Posterior cingulate gyrus (tissue), 11 donors: ENCODE measurements around the gene ATL3.
"Not testable (repeated sequence)": the region's sequence is repeated elsewhere in the genome, so short reads cannot be mapped to it uniquely, and the experiment has no call there.

Experiments used
- DNase-seq, 10 donors: peaks; one replicate each; pipeline versions ENCODE4 v3.0.0 to v3.0.0-alpha.2; 2020 to 2021; ENCODE audit warnings: mixed read lengths in 3 of 10
- intact Hi-C: fragments of 100-400 bp; cut with DNase I; formaldehyde crosslinking; loops from one replicate; pipeline ENCODE4 v1.15.1; 2023

Gene ATL3

DNA sequence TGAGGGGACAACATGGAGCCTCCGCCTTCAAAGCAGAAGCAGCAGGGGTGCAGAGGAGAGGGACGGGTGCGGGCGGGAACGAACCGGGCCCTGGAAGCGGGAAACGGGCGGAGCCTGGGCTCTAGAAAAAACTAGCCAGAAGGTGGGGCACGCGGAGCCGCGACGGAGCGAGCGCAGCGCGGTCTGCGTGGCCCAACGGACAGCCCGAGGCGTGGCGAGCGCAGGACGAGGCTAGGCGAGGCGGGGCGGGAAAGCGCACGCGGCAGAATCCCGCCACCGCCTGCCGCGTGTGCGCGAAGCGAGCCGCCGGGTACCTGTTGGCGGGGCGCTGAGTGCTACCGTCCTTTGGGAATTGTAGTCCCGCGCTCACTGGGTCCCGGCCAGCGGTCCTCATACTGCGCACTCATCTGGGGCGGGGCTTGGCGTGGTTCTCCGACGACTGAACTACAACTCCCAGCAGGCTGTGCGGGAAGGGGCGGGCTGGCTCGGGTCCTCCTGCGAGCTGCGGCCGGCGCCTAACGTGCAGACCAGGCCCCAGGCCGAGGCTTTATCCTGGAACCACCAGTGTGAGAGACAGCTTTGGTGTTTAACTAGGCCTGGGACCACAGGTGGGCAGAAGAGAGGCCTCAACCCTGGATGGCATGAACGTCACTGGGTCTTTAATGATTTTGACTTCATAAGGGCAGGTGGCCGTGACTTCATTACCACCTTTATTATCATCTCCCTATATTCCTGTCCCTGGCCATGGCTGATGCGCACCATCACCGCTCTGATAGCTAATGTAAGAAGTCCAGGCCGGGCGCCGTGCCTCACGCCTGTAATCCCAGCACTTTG is at the start of gene ATL3:
Gene ATL3 (minus strand): TSS at position 55 of the 834 bp plus-strand sequence. CDS start 41 bp downstream, at position 14.
- intact Hi-C loops = loop anchor here (1.0 to 2.0 kb wide), 2 partner anchors 10 to 67 kb away; partner anchors contain the start of gene RTN3
- DNase-seq = peak; percentile 96 to 99 (median 98)

GRCh38 chr11:63720611-63721010 is 49.4 kb upstream of the ATL3 start:
- DNase-seq = no peak
- intact Hi-C loops = no loop called here

DNA sequence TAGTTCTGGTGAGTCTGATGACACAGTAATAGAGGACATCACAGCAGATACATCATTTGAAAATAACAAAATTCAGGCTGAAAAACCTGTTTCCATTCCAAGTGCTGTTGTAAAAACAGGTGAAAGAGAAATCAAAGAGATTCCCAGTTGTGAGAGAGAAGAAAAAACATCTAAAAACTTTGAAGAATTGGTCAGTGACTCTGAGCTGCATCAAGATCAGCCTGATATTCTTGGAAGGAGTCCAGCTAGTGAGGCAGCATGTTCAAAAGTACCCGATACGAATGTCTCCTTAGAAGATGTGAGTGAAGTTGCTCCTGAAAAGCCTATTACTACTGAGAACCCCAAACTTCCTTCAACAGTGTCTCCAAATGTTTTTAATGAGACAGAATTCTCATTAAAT is 48.8 kb upstream of the ATL3 start:
- DNase-seq = no peak
- intact Hi-C loops = no loop called here

DNA sequence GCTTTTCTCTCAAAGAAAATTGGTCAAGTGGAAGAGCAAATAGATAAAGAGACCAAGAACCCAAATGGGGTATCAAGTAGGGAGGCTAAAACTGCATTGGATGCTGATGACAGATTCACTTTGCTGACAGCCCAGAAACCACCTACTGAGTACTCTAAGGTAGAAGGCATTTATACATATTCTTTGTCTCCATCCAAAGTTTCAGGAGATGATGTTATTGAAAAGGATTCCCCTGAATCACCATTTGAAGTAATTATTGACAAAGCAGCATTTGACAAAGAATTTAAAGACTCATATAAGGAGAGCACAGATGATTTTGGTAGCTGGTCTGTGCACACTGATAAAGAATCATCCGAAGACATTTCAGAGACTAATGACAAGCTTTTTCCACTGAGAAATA is 47.8 kb upstream of the ATL3 start:
- DNase-seq = no peak

DNA sequence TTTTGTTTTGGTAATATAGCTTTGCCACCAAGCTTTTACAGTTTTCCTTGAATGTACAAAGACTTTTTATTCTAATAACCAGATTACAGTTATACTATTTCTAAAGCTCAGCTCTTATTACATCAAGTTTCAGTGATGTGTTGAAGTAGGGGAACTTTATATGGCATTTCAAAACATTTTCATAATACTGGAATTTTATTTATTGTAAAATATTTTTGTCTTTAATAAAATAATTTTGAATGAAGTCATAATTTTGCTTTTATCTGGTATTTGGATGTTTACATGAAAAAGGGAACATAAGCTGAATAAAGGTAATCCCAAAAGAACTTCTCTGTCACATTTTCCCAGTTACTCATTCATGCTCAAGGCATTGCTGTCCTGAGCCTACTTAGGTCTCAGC is 44.9 kb upstream of the ATL3 start:
- intact Hi-C loops = no loop called here
- DNase-seq = no peak

More for the DNA sequence above, 47.8 kb upstream of the ATL3 start:
- intact Hi-C loops = no loop called here

DNA sequence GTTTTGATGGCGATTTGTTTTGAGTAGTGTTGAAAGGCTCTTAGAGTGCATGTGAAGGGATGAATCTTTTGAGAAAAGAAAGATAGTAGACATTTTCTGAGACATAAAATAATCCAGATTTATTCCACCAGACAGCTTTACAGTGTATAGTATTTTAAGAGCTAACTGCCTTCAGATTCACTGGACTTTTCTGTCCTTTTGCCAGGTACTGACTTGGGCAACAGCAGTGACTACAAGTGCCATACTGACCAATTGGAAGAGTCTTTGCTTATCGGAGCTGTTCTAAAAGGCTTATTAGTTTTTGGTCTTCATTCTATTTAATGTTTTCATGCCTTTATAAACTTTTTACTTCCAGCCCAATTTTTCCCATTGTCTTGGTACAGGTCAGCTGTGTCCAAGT is 42.6 kb upstream of the ATL3 start:
- intact Hi-C loops = no loop called here
- no peak for DNase-seq

DNA sequence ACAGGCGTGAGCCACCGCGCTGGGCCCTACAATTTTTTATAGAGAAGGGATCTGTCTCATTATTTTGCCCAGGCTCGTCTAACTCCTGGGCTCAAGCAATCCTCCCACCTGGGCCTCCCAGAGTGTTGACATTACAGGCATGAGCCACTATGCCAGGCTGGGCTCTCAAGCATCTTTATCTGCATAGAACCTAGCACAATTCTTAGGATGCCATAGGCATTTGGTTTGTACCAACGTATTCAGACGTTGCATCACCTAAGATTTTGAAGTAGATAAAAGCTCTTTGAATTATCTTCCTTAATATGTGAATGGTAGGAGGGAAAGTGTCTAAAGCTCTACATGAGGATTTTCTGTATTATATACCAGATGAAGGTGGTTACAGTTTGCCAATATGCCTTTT is 40.7 kb upstream of the ATL3 start:
- intact Hi-C loops = no loop called here
- peak in 1 of 10 donors; percentile 31 for DNase-seq

DNA sequence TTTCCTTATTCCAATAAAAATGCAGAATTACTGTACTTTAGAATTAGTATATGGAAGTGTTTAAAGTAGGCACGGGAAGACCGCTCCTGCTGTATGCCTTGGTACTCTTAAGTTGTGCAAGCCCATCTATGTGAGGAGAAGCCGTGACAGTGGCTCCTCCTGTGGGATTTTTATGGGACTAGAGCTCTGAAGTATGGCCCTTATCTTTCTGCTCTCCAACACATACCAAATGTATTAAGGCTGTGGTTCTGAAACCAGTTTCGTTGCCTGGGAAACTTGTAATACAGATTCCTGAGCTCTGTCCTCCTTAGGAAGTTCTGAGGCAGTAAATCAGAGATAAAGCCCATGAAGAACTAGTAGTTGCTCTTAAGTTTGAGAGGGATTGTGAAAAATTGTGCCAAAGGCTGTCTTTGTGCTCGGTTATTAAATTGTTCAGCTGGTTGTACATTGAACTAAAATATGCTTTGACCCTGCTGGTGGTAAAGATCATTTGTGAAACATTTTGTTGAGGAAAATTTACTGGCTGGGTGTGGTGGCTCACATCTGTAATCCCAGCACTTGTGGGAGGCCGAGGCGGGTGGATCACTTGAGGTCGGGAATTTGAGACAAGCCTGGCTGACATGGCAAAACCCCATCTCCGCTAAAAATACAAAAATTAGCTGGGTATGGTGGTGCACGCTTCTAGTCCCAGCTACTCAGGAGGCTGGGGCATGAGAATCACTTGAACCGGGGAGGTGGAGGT is 39.5 kb upstream of the ATL3 start:
- peak in 1 of 10 donors; percentile 55 for DNase-seq
- intact Hi-C loops = no loop called here

GRCh38 chr11:63709336-63709884 is 38.2 kb upstream of the ATL3 start:
- intact Hi-C loops = no loop called here
- no peak for DNase-seq

- intact Hi-C loops = no loop called here
- no peak for DNase-seq
These were observed 37.6 kb upstream of the ATL3 start for GRCh38 chr11:63708764-63709163.

GRCh38 chr11:63705526-63705925 is 34.4 kb upstream of the ATL3 start:
- DNase-seq = no peak
- intact Hi-C loops = no loop called here

GRCh38 chr11:63699896-63700295 is 28.7 kb upstream of the ATL3 start:
- intact Hi-C loops = no loop called here
- DNase-seq = no peak

DNA sequence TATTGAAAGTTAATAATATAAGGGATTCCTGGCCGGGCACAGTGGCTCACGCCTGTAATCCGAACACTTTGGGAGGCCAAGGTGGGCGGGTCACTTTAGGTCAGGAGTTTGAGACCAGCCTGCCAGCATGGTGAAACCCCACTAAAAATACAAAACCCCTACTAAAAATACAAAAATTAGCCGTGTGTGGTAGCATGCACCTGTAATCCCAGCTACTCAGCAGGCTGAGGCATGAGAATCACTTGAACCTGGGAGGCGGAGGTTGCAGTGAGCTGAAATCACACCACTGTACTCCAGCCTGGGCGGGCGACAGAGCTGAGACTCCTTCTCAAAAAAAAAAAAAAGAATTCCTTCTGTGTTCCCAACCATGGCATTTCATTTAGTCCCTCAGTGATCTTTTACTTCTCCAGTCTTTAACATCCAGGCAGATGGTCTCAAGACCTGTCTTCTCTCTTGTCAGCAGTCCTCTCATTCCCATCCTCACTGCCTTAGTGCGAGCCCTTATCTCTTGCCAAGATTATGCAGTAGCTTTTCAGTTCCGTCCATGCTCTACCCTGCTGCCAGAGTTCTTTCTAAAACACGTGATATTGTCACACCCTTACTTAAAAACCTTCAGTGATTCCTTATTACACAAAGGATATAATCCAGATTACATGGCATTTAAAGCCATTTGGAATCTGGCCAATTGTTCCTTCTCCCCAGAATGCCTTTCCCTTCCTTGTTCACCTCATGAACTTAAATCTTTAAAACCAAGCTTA is 28.0 kb upstream of the ATL3 start:
- no peak for DNase-seq
- intact Hi-C loops = no loop called here

DNA sequence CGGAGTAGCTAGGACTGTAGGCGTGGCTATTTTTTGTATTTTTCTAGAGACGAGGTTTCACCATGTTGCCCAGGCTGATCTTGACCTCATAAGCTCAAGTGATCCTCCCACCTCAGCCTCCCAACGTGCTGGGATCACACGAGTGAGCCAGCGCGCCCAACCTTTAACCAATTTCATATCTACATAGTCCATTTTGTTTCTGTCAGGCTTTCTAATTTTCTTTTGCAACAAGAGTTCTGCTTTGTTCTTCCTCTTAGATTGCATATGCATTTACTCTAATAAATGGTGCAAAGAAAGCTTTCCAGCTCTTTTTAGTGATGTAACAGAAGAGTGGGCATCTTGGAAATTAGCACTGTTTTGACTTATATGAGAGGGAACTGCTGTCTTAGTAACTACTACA is 23.4 kb upstream of the ATL3 start:
- intact Hi-C loops = no loop called here
- DNase-seq = no peak

DNA sequence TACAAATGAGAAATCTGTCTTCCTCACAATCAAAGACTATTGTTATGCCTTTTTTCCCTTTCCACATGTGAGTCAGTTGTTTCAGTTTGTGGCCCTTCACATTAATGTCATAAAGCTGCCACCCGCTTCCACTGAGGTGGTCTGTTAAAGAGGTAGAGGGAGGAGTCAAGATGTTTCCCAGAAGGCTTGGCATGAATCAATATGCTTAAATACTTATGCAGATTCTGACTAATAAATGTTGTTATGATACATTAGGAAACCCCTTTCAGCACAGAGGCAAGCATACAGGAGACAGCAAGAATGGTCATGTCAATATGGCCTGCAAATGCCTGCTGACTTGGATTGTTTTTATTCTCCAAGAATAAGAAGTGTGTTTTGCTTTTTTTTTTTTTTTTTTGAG is 16.7 kb upstream of the ATL3 start:
- DNase-seq = no peak
- intact Hi-C loops = no loop called here

GRCh38 chr11:63686926-63687325 is 15.8 kb upstream of the ATL3 start:
- intact Hi-C loops = no loop called here
- DNase-seq = no peak

GRCh38 chr11:63685158-63685721 is 14.1 kb upstream of the ATL3 start:
- intact Hi-C loops, DNase-seq: not testable (repeated sequence)

DNA sequence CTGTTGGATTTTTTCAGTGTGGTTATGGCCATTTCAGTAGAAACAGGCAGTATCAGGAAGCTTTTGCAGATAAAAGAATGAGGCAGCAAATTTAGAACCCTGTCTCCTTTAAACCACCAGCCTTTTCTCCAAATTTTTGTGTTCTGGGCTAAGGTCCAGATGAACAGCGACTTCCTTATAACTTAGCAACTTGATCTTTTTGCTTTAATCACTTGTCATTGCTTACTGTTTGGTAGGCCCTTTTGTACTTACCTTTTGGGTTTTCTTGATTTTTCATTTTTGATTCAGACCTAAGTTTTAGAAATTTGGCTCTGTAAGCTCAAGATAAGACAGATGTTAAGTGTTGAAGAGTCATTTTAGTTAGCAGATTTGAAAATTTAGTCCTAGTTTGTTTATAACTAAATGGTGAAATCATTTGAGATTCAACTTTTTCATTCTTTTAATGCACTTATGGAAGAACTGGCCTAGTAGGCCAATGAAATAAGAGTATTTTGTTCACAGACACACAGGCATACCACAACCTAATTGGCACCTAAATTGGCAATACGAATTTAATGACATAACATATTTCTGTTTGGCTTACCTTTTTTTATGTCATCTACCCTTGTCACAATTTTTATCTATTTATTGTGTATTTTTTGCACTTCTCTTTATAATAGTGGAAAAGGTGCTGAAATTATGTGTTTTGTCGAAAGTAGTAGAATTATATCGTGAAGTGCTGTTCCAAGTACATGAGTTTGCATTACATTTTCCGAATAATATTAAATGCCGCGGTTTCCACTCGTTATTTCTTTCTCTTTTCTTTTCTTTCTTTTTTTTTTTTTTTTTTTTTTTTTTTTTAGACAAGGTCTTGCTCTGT is 12.2 kb upstream of the ATL3 start:
- intact Hi-C loops = loop anchor here (5.0 kb wide), 3 partner anchors 54 to 129 kb away; partner anchors contain the start of gene SPINDOC
- DNase-seq = no peak
